ENCODE results near the gene FXN. TPM values are rescaled to one million over a fixed set of nuclear protein-coding genes. Genes with fewer than 3 reads are reported as not detected.
A peak's percentile ranks its signal among the peaks of the same experiment; 100 is the strongest.
"Not testable (repeated sequence)": the region's sequence is repeated elsewhere in the genome, so short reads cannot be mapped to it uniquely, and the experiment has no call there.

The FXN gene
- total RNA-seq, 1 donor: 2.2 TPM

- no peak overlapping the region for H3K27ac ChIP-seq (ENCODE audit: low read depth, low read length)
- H4K20me1 ChIP-seq (ENCODE audit: insufficient read depth, low read length): no peaks in the 10 kb centered on the region
- no peaks in the 10 kb centered on the region for H3K36me3 ChIP-seq (ENCODE audit: insufficient read depth, low read length)
- peaks cover 7% of the 10 kb centered on the region for H3K4me1 ChIP-seq (ENCODE audit: insufficient read depth, low read length)
- DNase-seq (ENCODE audit: insufficient read length, low spot score, missing footprints): no peak
- TF ChIP-seq CTCF (IDR thresholded peaks at IDR 0.05; ENCODE audit: extremely low read depth, low read depth, low read length): no peak
- H3K27me3 ChIP-seq (ENCODE audit: insufficient read depth, low read length): no peaks in the 10 kb centered on the region
- H3K9me3 ChIP-seq (ENCODE audit: low read depth, low read length): no peaks in the 10 kb centered on the region
- no peak overlapping the region for H3K4me2 ChIP-seq (ENCODE audit: insufficient read depth, low read length)
- no peaks in the 10 kb centered on the region for H3K79me2 ChIP-seq (ENCODE audit: insufficient read depth, low read length)
- H2AFZ ChIP-seq (ENCODE audit: low read length): no peak overlapping the region
- H3K4me3 ChIP-seq (ENCODE audit: insufficient read depth, low read length): no peak overlapping the region
Measured at GRCh38 chr9:69093471-69094103, 58.0 kb downstream of the FXN start.

GRCh38 chr9:69094361-69095135 lies 59.0 kb downstream of the FXN start:
- not testable (repeated sequence) for H3K4me3 ChIP-seq (ENCODE audit: insufficient read depth, low read length); H3K79me2 ChIP-seq (ENCODE audit: insufficient read depth, low read length); H3K27ac ChIP-seq (ENCODE audit: low read depth, low read length); DNase-seq (ENCODE audit: insufficient read length, low spot score, missing footprints); H4K20me1 ChIP-seq (ENCODE audit: insufficient read depth, low read length); H3K27me3 ChIP-seq (ENCODE audit: insufficient read depth, low read length); H3K4me2 ChIP-seq (ENCODE audit: insufficient read depth, low read length); H3K9me3 ChIP-seq (ENCODE audit: low read depth, low read length); H3K36me3 ChIP-seq (ENCODE audit: insufficient read depth, low read length); H2AFZ ChIP-seq (ENCODE audit: low read length)
- peaks cover 11% of the 10 kb centered on the region for H3K4me1 ChIP-seq (ENCODE audit: insufficient read depth, low read length)

GRCh38 chr9:69097064-69097463 lies 61.5 kb downstream of the FXN start:
- H3K4me1 ChIP-seq (ENCODE audit: insufficient read depth, low read length): peaks cover 16% of the 10 kb centered on the region
- H3K36me3 ChIP-seq (ENCODE audit: insufficient read depth, low read length): no peaks in the 10 kb centered on the region
- no peaks in the 10 kb centered on the region for H3K9me3 ChIP-seq (ENCODE audit: low read depth, low read length)
- no peaks in the 10 kb centered on the region for H3K79me2 ChIP-seq (ENCODE audit: insufficient read depth, low read length)
- DNase-seq (ENCODE audit: insufficient read length, low spot score, missing footprints): peak; percentile 41
- no peaks in the 10 kb centered on the region for H4K20me1 ChIP-seq (ENCODE audit: insufficient read depth, low read length)
- peak overlapping the region; percentile 54 for H3K4me2 ChIP-seq (ENCODE audit: insufficient read depth, low read length)
- H2AFZ ChIP-seq (ENCODE audit: low read length): peak overlapping the region; percentile 60
- H3K4me3 ChIP-seq (ENCODE audit: insufficient read depth, low read length): no peak overlapping the region
- no peak for TF ChIP-seq CTCF (IDR thresholded peaks at IDR 0.05; ENCODE audit: extremely low read depth, low read depth, low read length)
- H3K27ac ChIP-seq (ENCODE audit: low read depth, low read length): peak overlapping the region; percentile 75
- H3K27me3 ChIP-seq (ENCODE audit: insufficient read depth, low read length): no peaks in the 10 kb centered on the region

- Histone ChIP-seq H3K9me3 (ENCODE audit: low read depth, low read length) (no peaks in the 10 kb centered on the region), H3K4me1 (ENCODE audit: insufficient read depth, low read length) (peaks cover 16% of the 10 kb centered on the region), H3K27me3 (ENCODE audit: insufficient read depth, low read length) (no peaks in the 10 kb centered on the region), H3K36me3 (ENCODE audit: insufficient read depth, low read length) (no peaks in the 10 kb centered on the region), H4K20me1 (ENCODE audit: insufficient read depth, low read length) (no peaks in the 10 kb centered on the region), H3K4me2 (ENCODE audit: insufficient read depth, low read length) (no peak overlapping the region), H3K79me2 (ENCODE audit: insufficient read depth, low read length) (no peaks in the 10 kb centered on the region), H3K27ac (ENCODE audit: low read depth, low read length) (no peak overlapping the region), H2AFZ (ENCODE audit: low read length) (no peak overlapping the region), H3K4me3 (ENCODE audit: insufficient read depth, low read length) (no peak overlapping the region)
- DNase-seq (ENCODE audit: insufficient read length, low spot score, missing footprints): no peak
- TF ChIP-seq CTCF (IDR thresholded peaks at IDR 0.05; ENCODE audit: extremely low read depth, low read depth, low read length): no peak
Measured at GRCh38 chr9:69097923-69098593, 62.5 kb downstream of the FXN start.

GRCh38 chr9:69103348-69103996 lies 67.9 kb downstream of the FXN start:
- not testable (repeated sequence) for H3K79me2 ChIP-seq (ENCODE audit: insufficient read depth, low read length); H4K20me1 ChIP-seq (ENCODE audit: insufficient read depth, low read length); H2AFZ ChIP-seq (ENCODE audit: low read length); H3K9me3 ChIP-seq (ENCODE audit: low read depth, low read length); H3K27me3 ChIP-seq (ENCODE audit: insufficient read depth, low read length); H3K27ac ChIP-seq (ENCODE audit: low read depth, low read length); H3K36me3 ChIP-seq (ENCODE audit: insufficient read depth, low read length); DNase-seq (ENCODE audit: insufficient read length, low spot score, missing footprints); H3K4me2 ChIP-seq (ENCODE audit: insufficient read depth, low read length); H3K4me3 ChIP-seq (ENCODE audit: insufficient read depth, low read length)
- H3K4me1 ChIP-seq (ENCODE audit: insufficient read depth, low read length): peaks cover 17% of the 10 kb centered on the region
